Measurements from ENCODE around the gene PLCB1.

The PLCB1 gene

GRCh38 chr20:8671370-8671961 lies 539.4 kb downstream of the PLCB1 start:
- DNase-seq: no peak

DNA sequence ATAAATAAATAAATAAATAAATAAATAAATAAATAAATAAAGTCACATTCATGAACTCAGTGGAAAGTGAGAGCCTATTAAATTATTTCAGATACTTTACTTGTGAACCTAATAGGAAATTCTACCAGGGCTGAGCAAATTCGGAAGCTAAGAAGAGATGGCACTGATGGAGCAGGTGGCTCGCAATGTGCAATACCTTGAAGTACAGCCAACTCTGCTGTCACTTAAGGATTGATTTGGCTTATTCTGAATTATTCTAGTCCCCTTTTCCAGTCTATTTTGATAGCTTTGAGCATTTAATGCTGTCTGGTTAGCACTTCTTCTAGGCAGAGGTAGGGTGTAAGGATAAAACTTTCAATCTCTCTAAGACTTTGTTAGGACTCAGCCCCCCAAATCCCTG lies 541.0 kb downstream of the PLCB1 start:
- no peak for DNase-seq

DNA sequence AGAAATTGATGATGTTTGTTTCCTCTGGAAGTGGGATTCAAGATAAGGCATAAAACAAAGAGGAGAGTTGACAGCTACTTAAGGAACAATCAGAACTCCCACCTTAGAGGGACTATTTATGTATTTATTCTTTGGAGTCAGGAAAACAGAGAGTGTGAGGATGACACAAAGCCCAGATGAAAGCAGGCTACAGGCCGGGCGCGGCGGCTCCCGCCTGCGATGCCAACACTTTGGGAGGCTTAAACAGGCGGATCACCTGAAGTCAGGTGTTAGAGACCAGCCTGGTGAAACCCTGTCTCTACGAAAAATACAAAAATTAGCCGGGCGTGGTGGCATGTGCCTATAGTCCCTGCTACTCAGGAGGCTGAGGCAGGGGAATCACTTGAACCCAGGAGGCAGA lies 543.8 kb downstream of the PLCB1 start:
- no peak for DNase-seq

- DNase-seq: no peak
These were observed 546.2 kb downstream of the PLCB1 start for GRCh38 chr20:8678098-8678776.

GRCh38 chr20:8689337-8689736 lies 557.3 kb downstream of the PLCB1 start:
- DNase-seq: no peak

GRCh38 chr20:8690074-8690473 lies 558.0 kb downstream of the PLCB1 start:
- no peak for DNase-seq

DNA sequence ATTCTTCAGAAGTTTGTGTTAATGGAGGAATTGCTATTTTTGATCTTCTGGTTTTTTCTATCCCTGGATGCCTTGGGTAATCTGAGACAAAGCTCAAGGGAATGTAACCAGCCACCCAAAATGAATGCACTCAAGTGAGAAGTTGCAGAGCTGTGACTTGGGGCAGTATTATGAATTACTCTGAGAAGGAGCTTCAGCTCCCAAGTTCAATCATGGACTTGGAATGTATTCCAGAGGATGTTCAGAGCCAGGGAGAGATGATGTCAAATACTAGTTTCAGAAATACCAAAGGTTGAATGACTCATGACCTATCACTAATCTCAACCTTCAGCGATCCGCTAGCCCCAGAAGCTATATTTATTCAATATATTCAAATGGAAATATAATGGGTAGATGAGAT lies 561.6 kb downstream of the PLCB1 start:
- DNase-seq: no peak

DNA sequence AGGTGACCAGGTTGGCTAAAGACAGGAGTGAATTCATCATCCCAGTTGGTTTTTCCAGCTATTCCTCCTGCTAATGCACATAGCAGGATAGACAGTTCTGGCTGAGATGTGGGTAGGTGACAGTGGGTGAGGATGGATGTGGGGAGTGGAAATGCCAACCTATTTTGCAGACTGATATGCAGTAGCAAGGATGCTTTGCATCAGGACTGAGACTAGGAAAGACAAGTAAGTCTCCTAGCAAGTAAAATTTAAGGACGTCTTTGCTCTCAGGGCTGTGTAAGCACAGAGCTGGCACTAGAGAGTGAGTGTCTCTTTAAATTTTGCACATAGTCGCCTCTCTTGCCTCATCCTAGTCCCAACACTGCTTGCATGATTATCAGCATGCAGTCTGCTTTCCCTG lies 568.7 kb downstream of the PLCB1 start:
- no peak for DNase-seq

DNA sequence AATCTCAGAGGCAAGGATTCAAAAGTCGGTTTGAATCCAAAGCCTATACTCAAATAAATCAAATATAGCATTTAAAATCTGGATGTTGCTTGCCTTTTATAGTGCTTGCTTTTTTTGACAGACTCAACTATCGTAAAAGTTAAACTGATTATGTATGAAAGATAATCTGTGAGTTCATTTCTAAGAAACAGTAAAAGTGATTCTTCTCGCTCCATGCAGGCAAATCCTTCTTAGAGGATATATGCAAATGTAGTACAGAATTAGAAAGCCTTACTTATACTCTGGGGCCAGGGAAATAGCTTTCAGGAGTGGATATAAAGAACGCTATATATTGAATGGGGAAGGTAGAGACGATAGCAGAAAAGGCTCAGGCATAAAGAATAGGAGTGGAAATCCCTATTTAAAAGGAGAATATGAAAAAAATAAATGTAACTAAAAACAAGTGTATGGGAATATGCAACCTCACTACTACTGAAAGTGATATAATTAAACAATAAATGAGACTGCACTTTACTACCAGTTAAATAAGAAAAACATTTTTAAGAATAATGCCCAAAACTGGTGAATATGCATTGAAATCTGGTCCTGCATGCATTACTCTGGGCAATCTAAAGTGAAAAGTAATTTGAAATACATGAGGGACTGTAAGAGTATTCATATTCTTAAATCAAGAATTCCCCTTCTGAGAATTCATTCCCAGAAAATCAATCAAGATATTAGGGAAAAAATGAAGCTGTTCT lies 575.1 kb downstream of the PLCB1 start:
- DNase-seq: no peak

DNA sequence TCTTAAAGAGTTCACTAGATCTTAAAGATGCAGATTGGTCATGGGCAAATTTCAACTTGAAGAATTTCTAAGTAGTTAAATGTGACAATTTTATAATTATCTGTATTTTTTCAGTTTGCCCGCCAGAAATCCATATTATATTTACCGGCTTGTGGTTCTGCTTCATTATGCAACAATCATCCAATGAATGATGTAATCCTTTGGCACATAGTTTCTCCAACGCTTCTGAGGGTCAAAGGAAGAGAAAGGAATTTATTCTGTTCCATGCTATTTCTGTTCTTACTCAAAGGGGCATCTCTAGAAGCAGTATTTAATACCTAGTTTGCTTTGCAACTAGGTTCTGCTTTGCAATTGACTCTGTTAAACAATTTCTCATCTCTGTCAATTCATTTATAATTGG lies 577.6 kb downstream of the PLCB1 start:
- no peak for DNase-seq

- no peak for DNase-seq
These were observed 579.4 kb downstream of the PLCB1 start for GRCh38 chr20:8711501-8711900.

GRCh38 chr20:8714206-8714605 lies 582.1 kb downstream of the PLCB1 start:
- no peak for DNase-seq

DNA sequence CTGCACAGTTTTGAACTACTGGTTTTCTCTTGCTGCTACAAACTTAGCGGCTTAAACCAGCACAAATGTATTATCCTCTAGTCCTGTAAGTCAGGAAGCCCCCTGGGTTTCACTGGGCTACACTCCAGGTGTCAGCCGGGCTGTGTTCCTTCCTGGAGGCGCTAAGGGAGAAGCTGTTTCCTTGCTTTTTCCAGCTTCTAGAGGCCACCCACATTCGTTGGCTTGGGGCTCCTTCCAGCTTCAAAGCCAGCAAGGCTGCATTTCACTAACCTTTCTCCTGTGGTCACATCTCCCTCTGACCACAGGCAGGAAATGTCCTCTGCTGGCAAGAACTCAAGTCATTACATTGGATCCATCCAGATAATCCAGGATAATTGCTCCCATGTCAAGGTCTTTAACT lies 586.2 kb downstream of the PLCB1 start:
- DNase-seq: no peak

DNA sequence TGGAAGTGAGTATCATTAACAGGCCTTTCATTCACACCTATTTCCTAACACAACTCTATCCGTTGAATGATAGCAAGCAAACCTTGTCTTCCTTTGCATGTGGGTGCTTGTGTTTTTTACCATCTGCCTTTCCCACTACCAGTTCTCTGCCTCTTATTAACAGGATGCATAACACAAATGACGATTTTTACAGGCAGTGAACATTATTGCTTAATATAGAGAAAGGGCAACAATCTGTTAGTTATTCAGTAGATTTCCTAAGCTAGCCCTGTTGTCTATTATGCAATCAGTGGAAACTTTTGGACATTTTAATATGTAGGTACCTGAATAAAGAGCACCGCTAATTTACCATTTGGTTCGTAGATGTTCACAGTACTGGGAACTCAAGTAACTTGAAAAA lies 588.0 kb downstream of the PLCB1 start:
- no peak for DNase-seq

DNA sequence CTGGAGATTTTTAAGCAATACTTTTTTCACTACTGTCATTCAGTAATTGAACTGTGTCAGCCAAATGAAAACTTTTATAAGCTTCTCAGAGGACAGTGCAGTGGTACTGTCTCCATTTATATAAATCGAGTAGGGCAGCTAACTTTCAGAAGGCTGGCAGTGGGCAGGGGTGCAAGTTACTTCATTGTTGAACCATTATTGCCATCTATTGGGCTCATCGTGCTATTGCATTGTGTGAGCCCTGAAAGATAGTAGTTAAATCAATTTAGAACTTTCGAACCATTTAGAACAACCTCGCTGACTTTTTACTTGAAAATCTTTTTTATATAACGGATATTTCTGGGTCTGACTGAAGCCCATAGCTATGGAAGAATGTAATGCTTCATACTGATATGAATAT lies 589.0 kb downstream of the PLCB1 start:
- DNase-seq: peak; percentile 16 to 40

DNA sequence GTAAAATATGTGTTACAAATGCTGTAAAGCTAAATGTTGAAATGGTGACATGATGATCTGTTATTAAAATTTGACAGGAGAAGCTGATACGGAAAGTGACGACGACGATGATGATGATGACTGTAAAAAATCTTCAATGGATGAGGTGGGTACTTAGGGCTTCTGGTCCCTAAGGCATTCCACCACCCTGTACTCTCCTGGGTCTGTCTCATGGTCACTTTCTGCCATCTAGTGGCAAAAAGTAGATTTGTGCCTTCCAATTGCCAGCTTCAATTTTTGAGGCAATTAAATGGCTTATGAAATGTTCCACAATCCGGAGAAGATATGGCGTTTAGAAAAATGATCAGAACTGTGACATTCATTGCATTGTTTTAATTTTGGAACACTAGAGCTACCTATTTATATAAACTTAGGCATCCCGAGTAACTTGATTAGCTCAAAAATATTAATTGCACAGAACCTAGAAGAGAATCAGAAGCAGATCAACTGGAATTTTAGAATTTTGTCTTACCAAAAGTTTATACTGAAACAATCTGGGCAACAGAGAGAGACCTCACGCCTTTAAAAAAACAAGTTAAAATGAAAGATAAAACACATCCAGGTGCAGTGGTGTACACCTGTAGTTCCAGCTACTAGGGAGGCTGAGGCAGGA lies 590.3 kb downstream of the PLCB1 start:
- peak; percentile 35 to 59 for DNase-seq

- DNase-seq: no peak
These were observed 591.2 kb downstream of the PLCB1 start for GRCh38 chr20:8723296-8723695.

DNA sequence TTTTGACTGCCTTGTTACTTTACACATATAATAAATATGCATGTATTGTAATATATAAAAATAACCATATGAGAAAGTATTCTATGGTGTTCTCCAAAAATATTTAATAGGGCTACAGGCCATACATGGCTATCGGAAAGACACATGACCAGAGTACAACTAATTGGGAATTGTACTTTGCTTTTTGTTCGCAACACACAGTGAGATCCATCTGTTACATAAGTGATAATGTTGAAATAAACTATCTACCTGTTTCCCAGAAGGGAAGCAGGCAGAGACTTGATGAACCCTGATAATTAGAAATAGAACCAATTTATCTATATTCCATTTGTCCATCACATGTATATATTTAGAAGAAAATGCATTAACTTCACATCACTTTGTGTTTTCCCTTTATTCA lies 592.8 kb downstream of the PLCB1 start:
- DNase-seq: no peak

GRCh38 chr20:8726460-8726859 lies 594.4 kb downstream of the PLCB1 start:
- no peak for DNase-seq

DNA sequence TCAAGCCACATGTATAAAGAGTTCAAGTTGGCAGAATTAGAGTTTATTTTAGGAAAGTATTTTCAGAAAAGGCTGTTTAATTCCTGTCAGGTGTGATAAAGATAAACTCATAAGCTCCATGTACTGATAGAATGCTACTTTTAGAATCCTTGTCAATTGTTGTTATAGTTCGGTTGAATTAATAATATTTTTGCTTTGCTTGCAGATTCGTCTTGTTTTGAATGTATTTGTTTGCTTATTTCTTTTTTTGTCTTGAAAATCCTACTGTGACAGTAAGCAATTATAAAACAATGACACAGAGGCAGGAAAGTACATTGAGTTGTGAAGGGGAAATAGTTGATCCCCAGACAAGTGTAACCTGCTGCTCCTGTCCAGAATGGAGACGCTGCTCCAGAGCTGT lies 602.9 kb downstream of the PLCB1 start:
- DNase-seq: no peak

- no peak for DNase-seq
These were observed 603.6 kb downstream of the PLCB1 start for GRCh38 chr20:8735674-8736073.

- DNase-seq: no peak
These were observed 608.2 kb downstream of the PLCB1 start for GRCh38 chr20:8740265-8740664.

DNA sequence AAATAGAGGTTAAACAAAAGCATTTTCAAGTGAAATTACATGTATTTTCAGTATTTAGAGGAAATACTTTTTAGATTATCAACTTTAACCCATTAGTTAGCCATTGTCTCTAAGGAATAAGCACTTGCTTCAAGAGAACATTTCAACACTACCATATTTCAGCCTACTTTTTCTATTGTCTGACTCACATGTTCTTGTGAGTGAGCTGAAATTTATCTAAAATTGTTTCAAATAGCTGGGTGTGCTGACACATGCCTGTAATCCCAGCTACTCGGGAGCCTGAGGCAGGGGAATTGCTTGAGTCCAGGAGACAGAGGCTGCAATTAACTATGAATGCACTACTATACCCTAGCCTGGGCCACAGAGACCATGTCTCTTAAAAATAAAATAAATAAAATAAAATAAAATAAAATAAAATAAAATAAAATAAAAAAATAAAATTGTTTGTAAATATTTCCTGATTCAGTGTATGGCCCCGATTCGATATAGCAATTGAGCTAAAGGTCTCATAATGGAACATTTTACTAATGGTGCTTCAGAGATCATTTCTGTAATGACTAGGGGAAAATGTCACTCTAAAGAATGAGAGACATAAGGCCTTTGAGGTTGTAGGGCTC lies 612.3 kb downstream of the PLCB1 start:
- DNase-seq: no peak

Measured in CD4-positive, alpha-beta T cell treated with Interferon alpha-2 for 1 hour (primary cell).